Adrenal gland (tissue), 12 donors: ENCODE data around the gene MEX3A. TPM values are rescaled to one million over a fixed set of nuclear protein-coding genes. Genes with fewer than 3 reads are reported as not detected.
"Not testable (repeated sequence)": the region's sequence is repeated elsewhere in the genome, so short reads cannot be mapped to it uniquely, and the experiment has no call there.

Experiments used
- DNase-seq, 7 donors: peaks; one replicate each; pipeline ENCODE4 v3.0.0-alpha.2; 2019 to 2020
- H3K27ac ChIP-seq, 5 donors: fragments of 200-600 bp; sonication (generic) in 4 of 5; 1 replicate in 3 of 5; 2 replicates in 2 of 5; pipeline versions ENCODE4 v1.5.1 to v1.8.0; 2016 to 2020; ENCODE audit warnings: mild to moderate bottlenecking in 1 of 5
- H3K27me3 ChIP-seq: fragments of 200-600 bp; 2 replicates; pipeline ENCODE4 v1.8.0; 2021
- H3K36me3 ChIP-seq, 2 donors: fragments of 200-600 bp; replicated peaks in 1 of 2; 1 replicate in 1 of 2; 2 replicates in 1 of 2; pipeline versions ENCODE4 v1.5.1 to v1.8.0; 2018 to 2022
- H3K4me1 ChIP-seq, 2 donors: fragments of 200-600 bp; replicated peaks in 1 of 2; 1 replicate in 1 of 2; 2 replicates in 1 of 2; pipeline versions ENCODE4 v1.5.1 to v1.8.0; 2018 to 2021
- H3K4me3 ChIP-seq, 4 donors: fragments of 200-600 bp; sonication (generic) in 3 of 4; one replicate each; pipeline ENCODE4 v1.5.1; 2016 to 2018
- H3K9me3 ChIP-seq, 3 donors: fragments of 200-600 bp; sonication (generic) in 1 of 3; replicated peaks in 1 of 3; 1 replicate in 2 of 3; 2 replicates in 1 of 3; pipeline versions ENCODE4 v1.5.1 to v1.8.0; 2016 to 2021
- POLR2A ChIP-seq, 2 donors: fragments of 450-650 bp; IDR thresholded peaks; one replicate each; pipeline ENCODE4 v1.6.1; 2017; ENCODE audit warnings: antibody characterized with exemption in 2 of 2, mild to moderate bottlenecking in 2 of 2, moderate library complexity in 1 of 2
- WGBS, 4 donors: extraction: QIAGEN DNeasy Blood & Tissue Kit in 2 of 4; methylation state at CpG; one replicate each; pipeline versions ENCODE4 v1.1.5 to v1.1.7; 2013 to 2017; 5-methylcytosine and 5-hydroxymethylcytosine counted together
- intact Hi-C, 2 donors: fragments of 100-400 bp; cut with DNase I; formaldehyde crosslinking; loops; one replicate each; pipeline versions ENCODE4 v1.14.1 to v1.15.0; 2022 to 2023
- polyA plus RNA-seq, 3 donors: library from polyadenylated mRNA; stranded (reverse); fragments of 200-250 nt in 2 of 3; fragments of 350-450 nt in 1 of 3; fragmentation: Illumina TruSeq in 1 of 3; extraction: RNeasy Lipid Tissue Mini Kit (QIAGEN cat#74804) in 1 of 3; gene quantifications; one replicate each; pipeline ENCODE4 v1.2.3, GENCODE V29; 2013 to 2014
- total RNA-seq, 9 donors: library from RNA; depleted of rRNA in 4 of 9; stranded (reverse); fragments of >200 nt in 4 of 9; fragments of 120-200 nt in 1 of 9; fragmentation: NEBNext Ultra II Directional in 1 of 9; extraction: Animal tissue kit (Norgen Biotek cat#: 25700) in 1 of 9; gene quantifications; one replicate each; pipeline versions ENCODE4 v1.1.0 to v1.2.4, GENCODE V29; 2013 to 2023
- TF ChIP-seq, protein P1 (sequence below), 6 experiments: fragments of 450-650 bp in 4 of 6; fragments of 200-600 bp in 2 of 6; sonication (generic) in 1 of 6; IDR thresholded peaks; 1 replicate in 5 of 6; 2 replicates in 1 of 6; pipeline versions ENCODE4 v1.5.1 to v1.8.0; 2016 to 2021; ENCODE audit warnings: antibody characterized with exemption in 6 of 6, mild to moderate bottlenecking in 2 of 6, moderate library complexity in 1 of 6
- donor health status: healthy with polysubstance abuse.
- donor health status: Bipolar disorder and iron deficiency.
- donor health status: DM: yes; HTN: yes; CAD: no.
- donor health status: DM: no; HTN: no; CAD: no.
- donor health status: DM: no; HTN: no; CAD: no.
- donor health status: DM: yes; HTN: yes; CAD: no.

MEX3A gene
- total and polyA plus RNA-seq, 12 donors: 0.09 to 2.4 (median 0.37) TPM

DNA sequence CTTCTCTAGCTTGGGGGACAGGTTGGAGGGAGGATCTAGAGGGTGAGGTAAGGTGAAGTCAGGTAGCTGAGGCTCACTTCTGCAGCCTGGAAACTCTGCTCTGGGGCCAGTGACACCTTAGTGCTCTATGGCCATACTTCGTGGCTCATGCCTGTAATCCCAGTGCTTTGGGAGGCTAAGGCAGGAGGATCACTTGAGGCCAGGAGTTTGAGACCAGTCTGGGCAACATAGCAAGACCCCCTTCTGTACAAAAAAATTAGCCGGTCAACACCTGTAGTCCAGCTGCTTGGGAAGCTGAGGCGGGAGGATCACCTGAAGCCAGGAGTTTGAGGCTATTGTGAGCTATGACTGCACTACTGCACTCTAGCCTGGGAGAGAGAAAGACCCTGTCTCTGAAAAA is 38.1 kb upstream of the MEX3A start:
- H3K4me3 ChIP-seq: peak overlapping the region in 1 of 4 donors; percentile 85
- TF ChIP-seq POLR2A (IDR thresholded peaks at IDR 0.05): no peak
- TF ChIP-seq, protein P1, sequence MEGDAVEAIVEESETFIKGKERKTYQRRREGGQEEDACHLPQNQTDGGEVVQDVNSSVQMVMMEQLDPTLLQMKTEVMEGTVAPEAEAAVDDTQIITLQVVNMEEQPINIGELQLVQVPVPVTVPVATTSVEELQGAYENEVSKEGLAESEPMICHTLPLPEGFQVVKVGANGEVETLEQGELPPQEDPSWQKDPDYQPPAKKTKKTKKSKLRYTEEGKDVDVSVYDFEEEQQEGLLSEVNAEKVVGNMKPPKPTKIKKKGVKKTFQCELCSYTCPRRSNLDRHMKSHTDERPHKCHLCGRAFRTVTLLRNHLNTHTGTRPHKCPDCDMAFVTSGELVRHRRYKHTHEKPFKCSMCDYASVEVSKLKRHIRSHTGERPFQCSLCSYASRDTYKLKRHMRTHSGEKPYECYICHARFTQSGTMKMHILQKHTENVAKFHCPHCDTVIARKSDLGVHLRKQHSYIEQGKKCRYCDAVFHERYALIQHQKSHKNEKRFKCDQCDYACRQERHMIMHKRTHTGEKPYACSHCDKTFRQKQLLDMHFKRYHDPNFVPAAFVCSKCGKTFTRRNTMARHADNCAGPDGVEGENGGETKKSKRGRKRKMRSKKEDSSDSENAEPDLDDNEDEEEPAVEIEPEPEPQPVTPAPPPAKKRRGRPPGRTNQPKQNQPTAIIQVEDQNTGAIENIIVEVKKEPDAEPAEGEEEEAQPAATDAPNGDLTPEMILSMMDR (IDR thresholded peaks at IDR 0.05): no peak
- H3K9me3 ChIP-seq: no peaks in the 10 kb centered on the region
- intact Hi-C loops: no loop called here
- H3K36me3 ChIP-seq: no peaks in the 10 kb centered on the region
- peak overlapping the region in 4 of 5 donors; percentile 79 to 99 (median 95) for H3K27ac ChIP-seq
- no peaks in the 10 kb centered on the region for H3K27me3 ChIP-seq
- 78 to 100% (median 85%) methylated on average over 2 to 3 of the region's 3 CpGs for WGBS, 4 donors
- H3K4me1 ChIP-seq: peaks cover 87 to 89% of the 10 kb centered on the region in 2 donors
- no peak for DNase-seq

- Histone ChIP-seq H3K9me3 (no peaks in the 10 kb centered on the region), H3K4me1 (peaks cover 80 to 82% of the 10 kb centered on the region in 2 donors), H3K27ac (peak overlapping the region; percentile 12 to 99 (median 92)), H3K27me3 (no peaks in the 10 kb centered on the region), H3K4me3 (peak overlapping the region in 1 of 4 donors; percentile 85), H3K36me3 (no peaks in the 10 kb centered on the region)
- peak in 1 of 2 donors; percentile 35 for TF ChIP-seq POLR2A (IDR thresholded peaks at IDR 0.05)
- TF ChIP-seq, protein P1 (IDR thresholded peaks at IDR 0.05): peak in 1 of 6 experiments; percentile 14
- WGBS, 4 donors: 17 to 35% (median 28%) methylated on average over 2 to 3 of the region's 3 CpGs
- DNase-seq: peak in 6 of 7 donors; percentile 69 to 87 (median 76)
- intact Hi-C loops: no loop called here
Observed at GRCh38 chr1:156119503-156120209, 37.4 kb upstream of the MEX3A start.

GRCh38 chr1:156118177-156118868 is 36.1 kb upstream of the MEX3A start:
- H3K36me3 ChIP-seq: no peaks in the 10 kb centered on the region
- H3K27me3 ChIP-seq: no peaks in the 10 kb centered on the region
- intact Hi-C loops: no loop called here
- H3K4me1 ChIP-seq: peaks cover 72 to 80% of the 10 kb centered on the region in 2 donors
- H3K27ac ChIP-seq: peak overlapping the region; percentile 30 to 99 (median 76)
- peak in 6 of 7 donors; percentile 68 to 81 (median 77) for DNase-seq
- 30 to 43% (median 33%) methylated on average over 8 of the region's 8 CpGs for WGBS, 4 donors
- H3K9me3 ChIP-seq: no peaks in the 10 kb centered on the region
- TF ChIP-seq, protein P1 (IDR thresholded peaks at IDR 0.05): no peak
- peak in 1 of 2 donors; percentile 63 for TF ChIP-seq POLR2A (IDR thresholded peaks at IDR 0.05)
- H3K4me3 ChIP-seq: peak overlapping the region in 1 of 4 donors; percentile 85

GRCh38 chr1:156117414-156118176 is 35.3 kb upstream of the MEX3A start:
- Histone ChIP-seq H3K4me3 (peak overlapping the region in 2 of 4 donors; percentile 17 to 85), H3K27ac (peak overlapping the region in 4 of 5 donors; percentile 64 to 99 (median 87)), H3K4me1 (peaks cover 64 to 80% of the 10 kb centered on the region in 2 donors), H3K27me3 (no peaks in the 10 kb centered on the region), H3K9me3 (no peaks in the 10 kb centered on the region), H3K36me3 (no peaks in the 10 kb centered on the region)
- intact Hi-C loops: no loop called here
- no peak for TF ChIP-seq POLR2A (IDR thresholded peaks at IDR 0.05)
- TF ChIP-seq, protein P1 (IDR thresholded peaks at IDR 0.05): no peak
- WGBS, 4 donors: 57 to 71% (median 68%) methylated on average over 13 of the region's 13 CpGs
- DNase-seq: no peak

- H3K27me3 ChIP-seq, DNase-seq, intact Hi-C loops, H3K9me3 ChIP-seq, H3K36me3 ChIP-seq: not testable (repeated sequence)
- H3K4me3 ChIP-seq: peak overlapping the region in 3 of 4 donors; percentile 44 to 90 (median 85)
- H3K27ac ChIP-seq: peak overlapping the region; percentile 48 to 99 (median 97)
- H3K4me1 ChIP-seq: peaks cover 63 to 80% of the 10 kb centered on the region in 2 donors
- WGBS, 4 donors: 60 to 65% (median 62%) methylated on average over 5 of the region's 5 CpGs
Observed at GRCh38 chr1:156116731-156117130, 34.5 kb upstream of the MEX3A start.
